B cell (primary cell): ENCODE data around the gene GJC1.

Source experiments
- EZH2 ChIP-seq: IDR thresholded peaks from 2 replicates; pipeline ENCODE4 v1.6.1; 2012; ENCODE audit warnings: borderline replicate concordance, low read depth, mild to moderate bottlenecking, moderate library complexity, low read length; ENCODE audit not compliant: insufficient read depth, poor library complexity, severe bottlenecking
- TF ChIP-seq, protein P1 (sequence below): fragments of 200-600 bp; IDR thresholded peaks from one replicate; pipeline ENCODE4 v1.8.0; 2022; ENCODE audit warnings: antibody characterized with exemption, mild to moderate bottlenecking

- TF ChIP-seq, protein P1, sequence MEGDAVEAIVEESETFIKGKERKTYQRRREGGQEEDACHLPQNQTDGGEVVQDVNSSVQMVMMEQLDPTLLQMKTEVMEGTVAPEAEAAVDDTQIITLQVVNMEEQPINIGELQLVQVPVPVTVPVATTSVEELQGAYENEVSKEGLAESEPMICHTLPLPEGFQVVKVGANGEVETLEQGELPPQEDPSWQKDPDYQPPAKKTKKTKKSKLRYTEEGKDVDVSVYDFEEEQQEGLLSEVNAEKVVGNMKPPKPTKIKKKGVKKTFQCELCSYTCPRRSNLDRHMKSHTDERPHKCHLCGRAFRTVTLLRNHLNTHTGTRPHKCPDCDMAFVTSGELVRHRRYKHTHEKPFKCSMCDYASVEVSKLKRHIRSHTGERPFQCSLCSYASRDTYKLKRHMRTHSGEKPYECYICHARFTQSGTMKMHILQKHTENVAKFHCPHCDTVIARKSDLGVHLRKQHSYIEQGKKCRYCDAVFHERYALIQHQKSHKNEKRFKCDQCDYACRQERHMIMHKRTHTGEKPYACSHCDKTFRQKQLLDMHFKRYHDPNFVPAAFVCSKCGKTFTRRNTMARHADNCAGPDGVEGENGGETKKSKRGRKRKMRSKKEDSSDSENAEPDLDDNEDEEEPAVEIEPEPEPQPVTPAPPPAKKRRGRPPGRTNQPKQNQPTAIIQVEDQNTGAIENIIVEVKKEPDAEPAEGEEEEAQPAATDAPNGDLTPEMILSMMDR = no peak
- no peak for TF ChIP-seq EZH2
Measured at GRCh38 chr17:44766409-44767038, 63.6 kb downstream of the GJC1 start.
